HEK293 (cell line): ENCODE data around the gene FIBP.

Source experiments
- ELK4 ChIP-seq: IDR thresholded peaks from 2 replicates; pipeline ENCODE4 v1.6.1; 2011; ENCODE audit warnings: mild to moderate bottlenecking, low read depth, low read length, borderline replicate concordance
- HIC1 ChIP-seq: fragments of 450-650 bp; formaldehyde crosslinking; IDR thresholded peaks from 2 replicates; pipeline ENCODE4 v1.5.1; 2016; ENCODE audit warnings: missing biosample characterization, missing genetic modification characterization
- KLF10 ChIP-seq: fragments of 450-650 bp; IDR thresholded peaks from 2 replicates; pipeline ENCODE4 v1.5.1; 2018; ENCODE audit warnings: missing biosample characterization, mild to moderate bottlenecking, missing genetic modification characterization
- MEIS1 ChIP-seq: sonication (generic); formaldehyde crosslinking; IDR thresholded peaks from 2 replicates; pipeline ENCODE4 v1.8.1; 2022; ENCODE audit warnings: missing genetic modification reagents, mild to moderate bottlenecking, borderline replicate concordance
- SCRT2 ChIP-seq: fragments of 450-650 bp; formaldehyde crosslinking; IDR thresholded peaks from 2 replicates; pipeline ENCODE4 v1.5.1; 2016; ENCODE audit warnings: missing biosample characterization, missing genetic modification characterization
- SP2 ChIP-seq: fragments of 450-650 bp; formaldehyde crosslinking; IDR thresholded peaks from 2 replicates; pipeline ENCODE4 v1.5.1; 2016; ENCODE audit warnings: missing biosample characterization, missing genetic modification characterization
- SP3 ChIP-seq: fragments of 450-650 bp; formaldehyde crosslinking; IDR thresholded peaks from 2 replicates; pipeline ENCODE4 v1.5.1; 2016; ENCODE audit warnings: missing biosample characterization, missing genetic modification characterization
- WT1 ChIP-seq: fragments of 450-650 bp; formaldehyde crosslinking; IDR thresholded peaks from 2 replicates; pipeline ENCODE4 v1.5.1; 2016; ENCODE audit warnings: missing biosample characterization, missing genetic modification characterization
- YY1 ChIP-seq: fragments of 450-650 bp; formaldehyde crosslinking; IDR thresholded peaks from 2 replicates; pipeline ENCODE4 v1.5.1; 2018; ENCODE audit warnings: missing biosample characterization, missing genetic modification characterization
- ZBTB21 ChIP-seq: fragments of 450-650 bp; formaldehyde crosslinking; IDR thresholded peaks from 2 replicates; pipeline ENCODE4 v1.5.1; 2017; ENCODE audit warnings: missing biosample characterization, missing genetic modification characterization
- ZBTB48 ChIP-seq: fragments of 450-650 bp; formaldehyde crosslinking; IDR thresholded peaks from 2 replicates; pipeline ENCODE4 v1.5.1; 2016; ENCODE audit warnings: missing biosample characterization, missing genetic modification characterization
- ZBTB7A ChIP-seq: fragments of 450-650 bp; formaldehyde crosslinking; IDR thresholded peaks from 2 replicates; pipeline ENCODE4 v1.5.1; 2016; ENCODE audit warnings: low read depth, missing biosample characterization, missing genetic modification characterization
- ZBTB8A ChIP-seq: fragments of 450-650 bp; formaldehyde crosslinking; IDR thresholded peaks from 2 replicates; pipeline ENCODE4 v1.5.1; 2016; ENCODE audit warnings: missing biosample characterization, missing genetic modification characterization
- ZFHX2 ChIP-seq: fragments of 450-650 bp; formaldehyde crosslinking; conservative IDR thresholded peaks from 2 replicates; pipeline ENCODE4 v1.5.1; 2016; ENCODE audit warnings: missing biosample characterization, missing genetic modification characterization
- ZFP3 ChIP-seq: fragments of 450-650 bp; formaldehyde crosslinking; IDR thresholded peaks from 2 replicates; pipeline ENCODE4 v1.5.1; 2016; ENCODE audit warnings: low read depth, missing biosample characterization, missing genetic modification characterization
- ZNF138 ChIP-seq: fragments of 450-650 bp; formaldehyde crosslinking; IDR thresholded peaks from 2 replicates; pipeline ENCODE4 v1.5.1; 2016; ENCODE audit warnings: missing biosample characterization, missing genetic modification characterization, borderline replicate concordance
- ZNF155 ChIP-seq: fragments of 450-650 bp; formaldehyde crosslinking; IDR thresholded peaks from 2 replicates; pipeline ENCODE4 v1.5.1; 2016; ENCODE audit warnings: missing biosample characterization, missing genetic modification characterization
- ZNF2 ChIP-seq: fragments of 450-650 bp; formaldehyde crosslinking; IDR thresholded peaks from 2 replicates; pipeline ENCODE4 v1.5.1; 2016; ENCODE audit warnings: missing biosample characterization, missing genetic modification characterization
- ZNF239 ChIP-seq: fragments of 450-650 bp; formaldehyde crosslinking; IDR thresholded peaks from 2 replicates; pipeline ENCODE4 v1.5.1; 2016; ENCODE audit warnings: missing biosample characterization, missing genetic modification characterization
- ZNF354C ChIP-seq: fragments of 450-650 bp; formaldehyde crosslinking; IDR thresholded peaks from 2 replicates; pipeline ENCODE4 v1.5.1; 2016; ENCODE audit warnings: missing biosample characterization, missing genetic modification characterization, low read depth, borderline replicate concordance
- ZNF394 ChIP-seq: fragments of 450-650 bp; formaldehyde crosslinking; IDR thresholded peaks from 2 replicates; pipeline ENCODE4 v1.5.1; 2016; ENCODE audit warnings: missing biosample characterization, missing genetic modification characterization, mild to moderate bottlenecking, moderate library complexity, borderline replicate concordance
- ZNF423 ChIP-seq: fragments of 450-650 bp; formaldehyde crosslinking; IDR thresholded peaks from 2 replicates; pipeline ENCODE4 v1.5.1; 2016; ENCODE audit warnings: missing biosample characterization, missing genetic modification characterization
- ZNF530 ChIP-seq: fragments of 450-650 bp; formaldehyde crosslinking; IDR thresholded peaks from 2 replicates; pipeline ENCODE4 v1.5.1; 2016; ENCODE audit warnings: low read depth, missing biosample characterization, missing genetic modification characterization
- ZNF560 ChIP-seq: fragments of 450-650 bp; formaldehyde crosslinking; IDR thresholded peaks from 2 replicates; pipeline ENCODE4 v1.5.1; 2017; ENCODE audit warnings: missing biosample characterization, missing genetic modification characterization, borderline replicate concordance
- ZNF571 ChIP-seq: fragments of 450-650 bp; formaldehyde crosslinking; IDR thresholded peaks from 2 replicates; pipeline ENCODE4 v1.5.0; 2017; ENCODE audit warnings: missing biosample characterization, missing genetic modification characterization
- ZNF624 ChIP-seq: fragments of 450-650 bp; formaldehyde crosslinking; IDR thresholded peaks from 2 replicates; pipeline ENCODE4 v1.5.1; 2017; ENCODE audit warnings: missing biosample characterization, missing genetic modification characterization
- ZNF664 ChIP-seq: fragments of 450-650 bp; formaldehyde crosslinking; IDR thresholded peaks from 2 replicates; pipeline ENCODE4 v1.5.1; 2016; ENCODE audit warnings: missing biosample characterization, missing genetic modification characterization
- ZNF830 ChIP-seq: fragments of 450-650 bp; IDR thresholded peaks from 2 replicates; pipeline ENCODE4 v1.5.0; 2018; ENCODE audit warnings: missing biosample characterization, missing genetic modification characterization, low read depth, mild to moderate bottlenecking, moderate library complexity
- ZNF837 ChIP-seq: fragments of 450-650 bp; formaldehyde crosslinking; IDR thresholded peaks from 2 replicates; pipeline ENCODE4 v1.5.1; 2016; ENCODE audit warnings: missing biosample characterization, missing genetic modification characterization
- TF ChIP-seq, protein P1 (sequence below): fragments of 450-650 bp; formaldehyde crosslinking; IDR thresholded peaks from 2 replicates; pipeline ENCODE4 v1.5.1; 2017; ENCODE audit warnings: missing biosample characterization, missing genetic modification characterization
- TF ChIP-seq, protein P2 (sequence below): fragments of 450-650 bp; formaldehyde crosslinking; IDR thresholded peaks from 2 replicates; pipeline ENCODE4 v1.5.0; 2017; ENCODE audit warnings: missing biosample characterization, missing genetic modification characterization, borderline replicate concordance
- TF ChIP-seq, protein P3 (sequence below): fragments of 450-650 bp; IDR thresholded peaks from 2 replicates; pipeline ENCODE4 v1.5.1; 2018; ENCODE audit warnings: missing biosample characterization, missing genetic modification characterization

FIBP gene

GRCh38 chr11:65857853-65858680, 30.2 kb downstream of the FIBP start, which contains the start of gene CFL1 (continued):
- TF ChIP-seq, protein P1, sequence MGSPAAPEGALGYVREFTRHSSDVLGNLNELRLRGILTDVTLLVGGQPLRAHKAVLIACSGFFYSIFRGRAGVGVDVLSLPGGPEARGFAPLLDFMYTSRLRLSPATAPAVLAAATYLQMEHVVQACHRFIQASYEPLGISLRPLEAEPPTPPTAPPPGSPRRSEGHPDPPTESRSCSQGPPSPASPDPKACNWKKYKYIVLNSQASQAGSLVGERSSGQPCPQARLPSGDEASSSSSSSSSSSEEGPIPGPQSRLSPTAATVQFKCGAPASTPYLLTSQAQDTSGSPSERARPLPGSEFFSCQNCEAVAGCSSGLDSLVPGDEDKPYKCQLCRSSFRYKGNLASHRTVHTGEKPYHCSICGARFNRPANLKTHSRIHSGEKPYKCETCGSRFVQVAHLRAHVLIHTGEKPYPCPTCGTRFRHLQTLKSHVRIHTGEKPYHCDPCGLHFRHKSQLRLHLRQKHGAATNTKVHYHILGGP (tag by site-specific recombination) = no peak
- TF ChIP-seq ZBTB8A (tag by site-specific recombination) (0 out of 2 replicates have a peak, but pooled peaks have one; percentile 20), HIC1 (no peak), ZNF830 (tag by site-specific recombination) (no peak), ZBTB48 (tag by site-specific recombination) (peak; percentile 29; the same call in 1 of the 2 replicates), YY1 (tag by site-specific recombination) (peak; percentile 50; the same call in 1 of the 2 replicates), ZFP3 (tag by site-specific recombination) (no peak), ZNF239 (tag by site-specific recombination) (no peak), MEIS1 (CRISPR knock-in tag) (no peak), ZNF571 (tag by site-specific recombination) (no peak), ZNF155 (tag by site-specific recombination) (no peak), ZNF664 (tag by site-specific recombination) (no peak), ZNF423 (tag by site-specific recombination) (no peak), SP2 (tag by site-specific recombination) (peak; percentile 89), ZNF138 (tag by site-specific recombination) (no peak), SP3 (peak; percentile 89), ZNF624 (tag by site-specific recombination) (no peak), SCRT2 (tag by site-specific recombination) (no peak), ZNF560 (tag by site-specific recombination) (no peak), ZBTB7A (tag by site-specific recombination) (no peak; the same call in 1 of the 2 replicates), ZNF2 (tag by site-specific recombination) (no peak; the same call in 1 of the 2 replicates), ELK4 (no peak; the same call in 1 of the 2 replicates), KLF10 (tag by site-specific recombination) (peak; percentile 89), ZNF394 (peak; percentile 32; the same call in 1 of the 2 replicates), ZNF354C (tag by site-specific recombination) (no peak), ZBTB21 (tag by site-specific recombination) (no peak), WT1 (tag by site-specific recombination) (no peak), ZNF530 (tag by site-specific recombination) (no peak), ZNF837 (tag by site-specific recombination) (no peak), ZFHX2 (no peak)
- TF ChIP-seq, protein P2, sequence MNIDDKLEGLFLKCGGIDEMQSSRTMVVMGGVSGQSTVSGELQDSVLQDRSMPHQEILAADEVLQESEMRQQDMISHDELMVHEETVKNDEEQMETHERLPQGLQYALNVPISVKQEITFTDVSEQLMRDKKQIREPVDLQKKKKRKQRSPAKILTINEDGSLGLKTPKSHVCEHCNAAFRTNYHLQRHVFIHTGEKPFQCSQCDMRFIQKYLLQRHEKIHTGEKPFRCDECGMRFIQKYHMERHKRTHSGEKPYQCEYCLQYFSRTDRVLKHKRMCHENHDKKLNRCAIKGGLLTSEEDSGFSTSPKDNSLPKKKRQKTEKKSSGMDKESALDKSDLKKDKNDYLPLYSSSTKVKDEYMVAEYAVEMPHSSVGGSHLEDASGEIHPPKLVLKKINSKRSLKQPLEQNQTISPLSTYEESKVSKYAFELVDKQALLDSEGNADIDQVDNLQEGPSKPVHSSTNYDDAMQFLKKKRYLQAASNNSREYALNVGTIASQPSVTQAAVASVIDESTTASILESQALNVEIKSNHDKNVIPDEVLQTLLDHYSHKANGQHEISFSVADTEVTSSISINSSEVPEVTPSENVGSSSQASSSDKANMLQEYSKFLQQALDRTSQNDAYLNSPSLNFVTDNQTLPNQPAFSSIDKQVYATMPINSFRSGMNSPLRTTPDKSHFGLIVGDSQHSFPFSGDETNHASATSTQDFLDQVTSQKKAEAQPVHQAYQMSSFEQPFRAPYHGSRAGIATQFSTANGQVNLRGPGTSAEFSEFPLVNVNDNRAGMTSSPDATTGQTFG (tag by site-specific recombination) = no peak
- TF ChIP-seq, protein P3, sequence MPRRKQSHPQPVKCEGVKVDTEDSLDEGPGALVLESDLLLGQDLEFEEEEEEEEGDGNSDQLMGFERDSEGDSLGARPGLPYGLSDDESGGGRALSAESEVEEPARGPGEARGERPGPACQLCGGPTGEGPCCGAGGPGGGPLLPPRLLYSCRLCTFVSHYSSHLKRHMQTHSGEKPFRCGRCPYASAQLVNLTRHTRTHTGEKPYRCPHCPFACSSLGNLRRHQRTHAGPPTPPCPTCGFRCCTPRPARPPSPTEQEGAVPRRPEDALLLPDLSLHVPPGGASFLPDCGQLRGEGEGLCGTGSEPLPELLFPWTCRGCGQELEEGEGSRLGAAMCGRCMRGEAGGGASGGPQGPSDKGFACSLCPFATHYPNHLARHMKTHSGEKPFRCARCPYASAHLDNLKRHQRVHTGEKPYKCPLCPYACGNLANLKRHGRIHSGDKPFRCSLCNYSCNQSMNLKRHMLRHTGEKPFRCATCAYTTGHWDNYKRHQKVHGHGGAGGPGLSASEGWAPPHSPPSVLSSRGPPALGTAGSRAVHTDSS (tag by site-specific recombination) = peak; percentile 45; the same call in 1 of the 2 replicates
